SK-N-MC (cell line): ENCODE measurements around the gene POU6F1.
A peak's percentile ranks its signal among the peaks of the same experiment; 100 is the strongest.

Source experiments
- DNase-seq: peaks from one replicate; pipeline ENCODE4 v3.0.0-alpha.2; 2011; ENCODE audit warnings: low read depth, low spot score
- H3K27ac ChIP-seq: fragments of 200-600 bp; sonication (generic); 2 replicates; pipeline ENCODE4 v1.5.1; 2016; ENCODE audit warnings: mixed run types
- H3K36me3 ChIP-seq: fragments of 200-600 bp; sonication (generic); 2 replicates; pipeline ENCODE4 v1.6.1; 2017; ENCODE audit warnings: antibody characterized with exemption, low read length, mixed read lengths; ENCODE audit not compliant: insufficient read depth
- H3K4me3 ChIP-seq: fragments of 200-600 bp; sonication (generic); 2 replicates; pipeline ENCODE4 v1.5.1; 2016
- H3K9ac ChIP-seq: fragments of 200-600 bp; sonication (generic); 2 replicates; pipeline ENCODE4 v1.8.0; 2017; ENCODE audit warnings: mixed run types, mixed read lengths; ENCODE audit not compliant: insufficient read length
- H3K9me3 ChIP-seq: fragments of 200-600 bp; sonication (generic); 2 replicates; pipeline ENCODE4 v1.6.1; 2017; ENCODE audit warnings: low read depth, mild to moderate bottlenecking, antibody characterized with exemption, low read length, moderate library complexity, mixed read lengths
- EZH2 ChIP-seq: fragments of 200-600 bp; sonication (generic); IDR thresholded peaks from one replicate; pipeline ENCODE4 v1.6.1; 2017; ENCODE audit warnings: antibody characterized with exemption
- FOXP2 ChIP-seq: optimal IDR thresholded peaks from 2 replicates; pipeline ENCODE3; 2011; ENCODE audit warnings: mild to moderate bottlenecking, moderate library complexity; ENCODE audit not compliant: insufficient read depth; ENCODE audit errors: extremely low read length, control extremely low read depth
- POLR2AphosphoS5 ChIP-seq: IDR thresholded peaks from 2 replicates; pipeline ENCODE4 v1.6.1; 2012; ENCODE audit warnings: mild to moderate bottlenecking, low read depth, low read length, borderline replicate concordance

The POU6F1 gene

GRCh38 chr12:51186465-51187085 is 31.3 kb downstream of the POU6F1 start:
- TF ChIP-seq POLR2AphosphoS5 (no peak), EZH2 (no peak), FOXP2 (no peak)
- H3K27ac ChIP-seq, result no peak overlapping the region
- no peak overlapping the region for H3K4me3 ChIP-seq
- H3K9ac ChIP-seq, result no peak overlapping the region
- no peaks in the 10 kb centered on the region for H3K9me3 ChIP-seq
- no peaks in the 10 kb centered on the region; the same call in 1 of the 2 replicates for H3K36me3 ChIP-seq
- DNase-seq, result no peak

- no peaks in the 10 kb centered on the region; the same call in 1 of the 2 replicates for H3K36me3 ChIP-seq
- no peak overlapping the region for H3K4me3 ChIP-seq
- DNase-seq, result no peak
- no peak overlapping the region for H3K27ac ChIP-seq
- TF ChIP-seq EZH2 (no peak), POLR2AphosphoS5 (no peak), FOXP2 (no peak)
- no peaks in the 10 kb centered on the region for H3K9me3 ChIP-seq
- no peak overlapping the region for H3K9ac ChIP-seq
Measured at GRCh38 chr12:51185171-51185717, 32.6 kb downstream of the POU6F1 start.

- Histone ChIP-seq H3K9me3 (no peaks in the 10 kb centered on the region), H3K27ac (no peak overlapping the region), H3K9ac (no peak overlapping the region), H3K36me3 (no peaks in the 10 kb centered on the region), H3K4me3 (no peak overlapping the region)
- no peak for DNase-seq
- TF ChIP-seq EZH2 (no peak), FOXP2 (no peak), POLR2AphosphoS5 (no peak)
Measured at GRCh38 chr12:51183816-51184215, 34.0 kb downstream of the POU6F1 start.

GRCh38 chr12:51183349-51183748 is 34.5 kb downstream of the POU6F1 start:
- Histone ChIP-seq H3K9ac (no peak overlapping the region), H3K36me3 (no peaks in the 10 kb centered on the region), H3K4me3 (no peak overlapping the region), H3K9me3 (no peaks in the 10 kb centered on the region), H3K27ac (no peak overlapping the region)
- DNase-seq, result no peak
- TF ChIP-seq EZH2, result no peak
- no peak for TF ChIP-seq POLR2AphosphoS5
- TF ChIP-seq FOXP2, result no peak

- no peak for TF ChIP-seq FOXP2
- no peak for TF ChIP-seq EZH2
- TF ChIP-seq POLR2AphosphoS5, result no peak
- Histone ChIP-seq H3K9me3 (no peaks in the 10 kb centered on the region), H3K4me3 (no peak overlapping the region), H3K36me3 (no peaks in the 10 kb centered on the region), H3K27ac (no peak overlapping the region), H3K9ac (no peak overlapping the region)
- DNase-seq, result no peak
Measured at GRCh38 chr12:51181558-51181957, 36.3 kb downstream of the POU6F1 start.

GRCh38 chr12:51177897-51178296 is 40.0 kb downstream of the POU6F1 start:
- Histone ChIP-seq H3K4me3 (no peak overlapping the region), H3K9ac (no peak overlapping the region), H3K27ac (no peak overlapping the region), H3K36me3 (no peaks in the 10 kb centered on the region), H3K9me3 (no peaks in the 10 kb centered on the region)
- DNase-seq, result no peak
- TF ChIP-seq FOXP2 (no peak), EZH2 (no peak), POLR2AphosphoS5 (no peak)

- H3K9ac ChIP-seq, result no peak overlapping the region
- H3K36me3 ChIP-seq, result no peaks in the 10 kb centered on the region
- H3K4me3 ChIP-seq, result no peak overlapping the region
- peak overlapping the region; percentile 25; the same call in 1 of the 2 replicates for H3K27ac ChIP-seq
- no peaks in the 10 kb centered on the region for H3K9me3 ChIP-seq
- no peak for TF ChIP-seq FOXP2
- no peak for TF ChIP-seq EZH2
- no peak for TF ChIP-seq POLR2AphosphoS5
- no peak for DNase-seq
Measured at GRCh38 chr12:51174501-51174900, 43.4 kb downstream of the POU6F1 start.

GRCh38 chr12:51172515-51173431 is 45.1 kb downstream of the POU6F1 start, which contains the start of gene TFCP2:
TFCP2 (minus strand) TSS chr12:51173135; CDS start chr12:51172422, 713 bp downstream.
- Histone ChIP-seq H3K9ac (peak within 1 kb of the TSS; percentile 51), H3K27ac (no peak within 1 kb of the TSS), H3K9me3 (no peaks in the 10 kb centered on the region), H3K36me3 (no peaks in the 10 kb centered on the region), H3K4me3 (peak within 1 kb of the TSS; percentile 76)
- TF ChIP-seq EZH2 (no peak), POLR2AphosphoS5 (peak; percentile 69)
- peak; percentile 28 for DNase-seq
